GM13976 (cell line): ENCODE results near the gene OTUD5.

Experiments used
- DNase-seq: peaks from one replicate; pipeline ENCODE4 v3.0.0; 2012; ENCODE audit warnings: low spot score
- CTCF ChIP-seq: IDR thresholded peaks from 2 replicates; pipeline ENCODE4 v1.5.1; 2012; ENCODE audit warnings: borderline replicate concordance, mild to moderate bottlenecking; ENCODE audit not compliant: insufficient read depth; ENCODE audit errors: extremely low read depth, missing control alignments, control extremely low read depth
- in situ Hi-C: fragments of 300-500 bp; cut with MboI; formaldehyde crosslinking; loops from one replicate; pipeline ENCODE4 v1.12.0; 2022; ENCODE audit warnings: low sequenced_read_pairs, mixed read lengths, inconsistent platforms; ENCODE audit not compliant: unreplicated experiment

Gene OTUD5

GRCh38 chrX:48919947-48920717 is 37.3 kb downstream of the OTUD5 start:
- no peak for TF ChIP-seq CTCF
- in situ Hi-C loops = no loop called here
- DNase-seq = no peak

GRCh38 chrX:48919360-48919841 is 38.0 kb downstream of the OTUD5 start:
- no peak for TF ChIP-seq CTCF
- no peak for DNase-seq
- in situ Hi-C loops = no loop called here

- in situ Hi-C loops = no loop called here
- DNase-seq = peak; percentile 90
- TF ChIP-seq CTCF = no peak
Observed at GRCh38 chrX:48918643-48919340, 38.6 kb downstream of the OTUD5 start, which contains the start of gene PIM2. TSS of gene PIM2 (minus strand) at chrX:48919024. CDS start at chrX:48918834, 190 bp downstream.

- in situ Hi-C loops = no loop called here
Observed at GRCh38 chrX:48918301-48918642, 39.1 kb downstream of the OTUD5 start.

GRCh38 chrX:48917139-48918001 is 40.0 kb downstream of the OTUD5 start:
- TF ChIP-seq CTCF = peak; percentile 69
- peak; percentile 84 for DNase-seq
- in situ Hi-C loops = no loop called here

More at GRCh38 chrX:48918301-48918642, 39.1 kb downstream of the OTUD5 start:
- DNase-seq = no peak
- TF ChIP-seq CTCF = no peak

GRCh38 chrX:48914593-48915493 is 42.6 kb downstream of the OTUD5 start:
- in situ Hi-C loops = no loop called here
- DNase-seq = no peak
- no peak for TF ChIP-seq CTCF
